Spleen (tissue), 13 donors: ENCODE data around the gene HSD17B13. TPM values are rescaled to one million over a fixed set of nuclear protein-coding genes. Genes with fewer than 3 reads are reported as not detected.

Source experiments
- DNase-seq: peaks from one replicate; pipeline ENCODE4 v3.0.0-alpha.2; 2020
- H3K27ac ChIP-seq, 8 donors: fragments of 200-600 bp; sonication (generic) in 7 of 8; 1 replicate in 4 of 8; 2 replicates in 4 of 8; pipeline versions ENCODE4 v1.5.0 to v1.8.0; 2016 to 2021; ENCODE audit warnings: inconsistent platforms in 4 of 8, mild to moderate bottlenecking in 4 of 8, moderate library complexity in 1 of 8
- H3K27me3 ChIP-seq, 7 donors: fragments of 200-600 bp; sonication (generic) in 6 of 7; replicated peaks in 1 of 7; 1 replicate in 4 of 7; 2 replicates in 3 of 7; pipeline versions ENCODE4 v1.5.0 to v1.8.0; 2016 to 2021; ENCODE audit warnings: inconsistent platforms in 3 of 7, mild to moderate bottlenecking in 1 of 7
- H3K36me3 ChIP-seq, 6 donors: fragments of 200-600 bp; sonication (generic) in 5 of 6; 1 replicate in 4 of 6; 2 replicates in 2 of 6; pipeline versions ENCODE4 v1.5.0 to v1.8.0; 2016 to 2021; ENCODE audit warnings: inconsistent platforms in 2 of 6
- H3K4me1 ChIP-seq, 6 donors: fragments of 200-600 bp; sonication (generic) in 5 of 6; 1 replicate in 3 of 6; 2 replicates in 3 of 6; pipeline versions ENCODE4 v1.5.0 to v1.8.0; 2016 to 2021; ENCODE audit warnings: inconsistent platforms in 3 of 6
- H3K4me3 ChIP-seq, 8 donors: fragments of 200-600 bp; sonication (generic) in 7 of 8; 1 replicate in 4 of 8; 2 replicates in 4 of 8; pipeline versions ENCODE4 v1.5.0 to v1.8.0; 2016 to 2021; ENCODE audit warnings: inconsistent platforms in 4 of 8, mild to moderate bottlenecking in 4 of 8, moderate library complexity in 2 of 8
- H3K9me3 ChIP-seq, 8 donors: fragments of 200-600 bp; sonication (generic) in 7 of 8; 1 replicate in 4 of 8; 2 replicates in 4 of 8; pipeline versions ENCODE4 v1.5.0 to v1.8.0; 2016 to 2021; ENCODE audit warnings: inconsistent platforms in 4 of 8
- POLR2A ChIP-seq, 3 donors: fragments of 450-650 bp; IDR thresholded peaks; one replicate each; pipeline ENCODE4 v1.5.1; 2017; ENCODE audit warnings: antibody characterized with exemption in 3 of 3, mild to moderate bottlenecking in 1 of 3
- POLR2AphosphoS5 ChIP-seq, 3 donors: sonication (generic); formaldehyde crosslinking; IDR thresholded peaks; one replicate each; pipeline ENCODE4 v1.5.1; 2017; ENCODE audit warnings: antibody characterized with exemption in 3 of 3
- WGBS, 5 donors: extraction: QIAGEN DNeasy Blood & Tissue Kit in 3 of 5; methylation state at CpG; one replicate each; pipeline versions ENCODE4 v1.1.5 to v1.1.7; 2013 to 2018; 5-methylcytosine and 5-hydroxymethylcytosine counted together
- intact Hi-C: fragments of 100-400 bp; cut with DNase I; formaldehyde crosslinking; loops from one replicate; pipeline ENCODE4 v1.15.0; 2023; ENCODE audit warnings: low total_unique reads
- long read RNA-seq, 2 donors: transcript quantifications; one replicate each; lab custom pipeline, GENCODE V29; 2026
- polyA plus RNA-seq, 3 donors: library from polyadenylated mRNA; stranded (reverse); fragments of 200-250 nt; gene quantifications; one replicate each; pipeline ENCODE4 v1.2.1, GENCODE V29; 2013
- total RNA-seq, 7 donors: library from RNA; depleted of rRNA in 3 of 7; stranded (reverse); fragments of >200 nt in 3 of 7; fragmentation: NEBNext Ultra II Directional in 4 of 7; extraction: Animal tissue kit (Norgen Biotek cat#: 25700) in 4 of 7; gene quantifications; one replicate each; pipeline versions ENCODE4 v1.1.0 to v1.2.1, GENCODE V29; 2016 to 2021
- TF ChIP-seq, protein P1 (sequence below), 11 experiments: fragments of 200-600 bp in 7 of 11; fragments of 450-650 bp in 4 of 11; sonication (generic) in 4 of 11; IDR thresholded peaks in 8 of 11; conservative IDR thresholded peaks in 3 of 11; 1 replicate in 7 of 11; 2 replicates in 4 of 11; pipeline versions ENCODE4 v1.4.0 to v1.8.0; 2016 to 2021; ENCODE audit warnings: antibody characterized with exemption in 11 of 11, inconsistent platforms in 4 of 11, mild to moderate bottlenecking in 1 of 11
- donor health status: healthy with polysubstance abuse.
- donor health status: DM: no; HTN: no; CAD: no; lungs with moderate emphysema.
- donor health status: DM: no; HTN: no; CAD: no.
- donor health status: Bipolar disorder and iron deficiency.
- donor health status: healthy.
- donor health status: DM: no; HTN: no; CAD: no.
- donor health status: DM: yes; HTN: yes; CAD: no.

The HSD17B13 gene, protein sequence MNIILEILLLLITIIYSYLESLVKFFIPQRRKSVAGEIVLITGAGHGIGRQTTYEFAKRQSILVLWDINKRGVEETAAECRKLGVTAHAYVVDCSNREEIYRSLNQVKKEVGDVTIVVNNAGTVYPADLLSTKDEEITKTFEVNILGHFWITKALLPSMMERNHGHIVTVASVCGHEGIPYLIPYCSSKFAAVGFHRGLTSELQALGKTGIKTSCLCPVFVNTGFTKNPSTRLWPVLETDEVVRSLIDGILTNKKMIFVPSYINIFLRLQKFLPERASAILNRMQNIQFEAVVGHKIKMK
- 1 to 10 TPM in 1 of 7 donors, under 1 TPM in 6; 0.25 to 1.2 (median 0.52) TPM for total RNA-seq
- under 1 TPM; 0.09 to 0.30 (median 0.13) TPM for polyA plus RNA-seq
- long read RNA-seq, donor 1: 0 reads
- long read RNA-seq, donor 2: 0 reads

GRCh38 chr4:87322754-87323153 is at the start of gene HSD17B13:
Gene HSD17B13 (minus strand): TSS chr4:87322882. CDS start chr4:87322841, 41 bp downstream.
- TF ChIP-seq, protein P1, sequence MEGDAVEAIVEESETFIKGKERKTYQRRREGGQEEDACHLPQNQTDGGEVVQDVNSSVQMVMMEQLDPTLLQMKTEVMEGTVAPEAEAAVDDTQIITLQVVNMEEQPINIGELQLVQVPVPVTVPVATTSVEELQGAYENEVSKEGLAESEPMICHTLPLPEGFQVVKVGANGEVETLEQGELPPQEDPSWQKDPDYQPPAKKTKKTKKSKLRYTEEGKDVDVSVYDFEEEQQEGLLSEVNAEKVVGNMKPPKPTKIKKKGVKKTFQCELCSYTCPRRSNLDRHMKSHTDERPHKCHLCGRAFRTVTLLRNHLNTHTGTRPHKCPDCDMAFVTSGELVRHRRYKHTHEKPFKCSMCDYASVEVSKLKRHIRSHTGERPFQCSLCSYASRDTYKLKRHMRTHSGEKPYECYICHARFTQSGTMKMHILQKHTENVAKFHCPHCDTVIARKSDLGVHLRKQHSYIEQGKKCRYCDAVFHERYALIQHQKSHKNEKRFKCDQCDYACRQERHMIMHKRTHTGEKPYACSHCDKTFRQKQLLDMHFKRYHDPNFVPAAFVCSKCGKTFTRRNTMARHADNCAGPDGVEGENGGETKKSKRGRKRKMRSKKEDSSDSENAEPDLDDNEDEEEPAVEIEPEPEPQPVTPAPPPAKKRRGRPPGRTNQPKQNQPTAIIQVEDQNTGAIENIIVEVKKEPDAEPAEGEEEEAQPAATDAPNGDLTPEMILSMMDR (IDR thresholded peaks at IDR 0.05 in 8 of 11, conservative IDR thresholded peaks at IDR 0.05 in 3 of 11): no peak
- TF ChIP-seq POLR2AphosphoS5 (IDR thresholded peaks at IDR 0.05) (no peak), POLR2A (IDR thresholded peaks at IDR 0.05) (no peak)
- 63 to 89% (median 78%) methylated on average over 2 of the region's 2 CpGs for WGBS, 5 donors
- H3K36me3 ChIP-seq: no peaks in the 10 kb centered on the region

GRCh38 chr4:87370068-87370467 is 47.4 kb upstream of the HSD17B13 start:
- peaks cover 0 to 98% (median 53%) of the 10 kb centered on the region in 6 donors for H3K36me3 ChIP-seq
- no peak overlapping the region for H3K4me3 ChIP-seq
- intact Hi-C loops: no loop called here
- H3K27me3 ChIP-seq: no peaks in the 10 kb centered on the region
- H3K27ac ChIP-seq: no peak overlapping the region
- WGBS, 5 donors: 68 to 77% (median 74%) methylated on average over 2 of the region's 2 CpGs
- H3K9me3 ChIP-seq: no peaks in the 10 kb centered on the region
- H3K4me1 ChIP-seq: peaks cover 0 to 8% (median 4%) of the 10 kb centered on the region in 6 donors
- no peak for DNase-seq
- TF ChIP-seq POLR2AphosphoS5 (IDR thresholded peaks at IDR 0.05) (no peak), POLR2A (IDR thresholded peaks at IDR 0.05) (no peak)
- TF ChIP-seq, protein P1 (IDR thresholded peaks at IDR 0.05 in 8 of 11, conservative IDR thresholded peaks at IDR 0.05 in 3 of 11): no peak

More at GRCh38 chr4:87322754-87323153, at the start of gene HSD17B13:
- no peaks in the 10 kb centered on the region for H3K27me3 ChIP-seq
- H3K9me3 ChIP-seq: no peaks in the 10 kb centered on the region
- intact Hi-C loops: no loop called here
- no peaks in the 10 kb centered on the region for H3K4me1 ChIP-seq
- no peak within 1 kb of the TSS for H3K4me3 ChIP-seq
- H3K27ac ChIP-seq: no peak within 1 kb of the TSS
- no peak for DNase-seq

DNA sequence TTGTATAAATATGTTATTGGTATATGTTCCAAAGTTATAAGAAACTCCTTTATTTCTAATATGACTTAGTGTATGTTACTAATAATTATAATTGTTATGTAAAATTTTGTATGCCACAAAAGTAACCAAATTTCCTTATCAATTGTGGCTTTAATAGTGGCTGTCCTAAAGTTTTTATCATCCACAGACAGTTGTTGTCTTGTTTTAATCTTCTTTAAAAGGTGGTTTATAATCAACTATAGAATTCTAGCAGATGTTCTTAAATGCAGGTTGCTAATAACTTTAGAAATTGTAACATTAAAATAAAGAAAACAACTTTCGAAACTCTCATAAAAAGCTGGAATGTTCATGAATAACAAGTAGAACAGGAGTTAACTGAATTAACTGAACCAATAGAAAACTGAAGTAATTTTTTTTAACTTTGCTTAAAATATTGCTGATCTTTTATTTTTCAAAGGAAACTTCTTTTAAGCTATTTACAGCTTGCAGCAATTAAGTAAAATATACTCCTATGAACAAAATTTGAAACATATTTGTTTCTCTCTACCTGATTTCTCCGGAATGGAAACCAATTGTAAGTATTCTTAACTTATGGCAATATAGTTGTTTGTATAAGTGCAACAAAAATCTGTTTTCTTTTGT is 44.0 kb upstream of the HSD17B13 start:
- WGBS, 5 donors: 51 to 100% (median 75%) methylated on average over 2 of the region's 2 CpGs
- TF ChIP-seq POLR2A (IDR thresholded peaks at IDR 0.05) (no peak), POLR2AphosphoS5 (IDR thresholded peaks at IDR 0.05) (no peak)
- TF ChIP-seq, protein P1 (IDR thresholded peaks at IDR 0.05 in 8 of 11, conservative IDR thresholded peaks at IDR 0.05 in 3 of 11): no peak
- Histone ChIP-seq H3K27ac (no peak overlapping the region), H3K27me3 (no peaks in the 10 kb centered on the region), H3K4me3 (no peak overlapping the region), H3K4me1 (peaks cover 0 to 6% (median 4%) of the 10 kb centered on the region in 6 donors), H3K36me3 (peaks cover 3 to 98% (median 57%) of the 10 kb centered on the region in 6 donors), H3K9me3 (no peaks in the 10 kb centered on the region)
- no peak for DNase-seq
- intact Hi-C loops: no loop called here

DNA sequence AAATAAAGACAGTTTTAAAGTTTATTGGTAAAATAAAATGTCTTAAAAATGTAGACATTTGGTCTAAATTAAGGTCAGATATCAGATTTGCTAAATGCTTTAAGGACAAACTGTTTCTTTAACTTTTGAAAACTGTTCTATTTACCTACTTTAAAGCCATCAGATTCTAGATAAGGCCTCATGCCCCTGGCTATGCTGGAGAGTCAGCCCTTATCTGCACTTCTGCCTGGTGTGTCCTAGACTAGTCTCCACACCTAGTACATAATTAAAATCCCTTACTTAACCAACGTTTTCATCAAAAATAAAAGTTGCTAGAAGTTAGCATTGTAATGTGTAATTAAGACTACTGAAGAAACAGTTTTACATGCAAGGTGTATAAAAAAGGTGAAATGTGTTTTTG is 42.7 kb upstream of the HSD17B13 start:
- intact Hi-C loops: no loop called here
- TF ChIP-seq, protein P1 (IDR thresholded peaks at IDR 0.05 in 8 of 11, conservative IDR thresholded peaks at IDR 0.05 in 3 of 11): no peak
- TF ChIP-seq POLR2A (IDR thresholded peaks at IDR 0.05) (no peak), POLR2AphosphoS5 (IDR thresholded peaks at IDR 0.05) (no peak)
- WGBS, 5 donors: 81 to 89% (median 84%) methylated on average over 1 of the region's 1 CpG
- Histone ChIP-seq H3K27ac (no peak overlapping the region), H3K9me3 (no peaks in the 10 kb centered on the region), H3K36me3 (peaks cover 3 to 100% (median 53%) of the 10 kb centered on the region in 6 donors), H3K4me1 (peaks cover 0 to 5% (median 4%) of the 10 kb centered on the region in 6 donors), H3K27me3 (no peaks in the 10 kb centered on the region), H3K4me3 (no peak overlapping the region)
- DNase-seq: no peak
